ENCODE data around the gene PDE4D. TPM values are rescaled to one million over a fixed set of nuclear protein-coding genes. Genes with fewer than 3 reads are reported as not detected.

Gene PDE4D
- total RNA-seq, 2 experiments from 2014 or later = 0.50 to 0.51 TPM

- Histone ChIP-seq H3K27ac (ENCODE audit: low read depth, low read length, poor library complexity, severe bottlenecking) (no peak overlapping the region), H3K9me3 (ENCODE audit: low read length) (no peaks in the 10 kb centered on the region), H3K79me2 (ENCODE audit: insufficient read depth, low read depth, low read length) (no peaks in the 10 kb centered on the region), H2AFZ (ENCODE audit: low read length) (no peak overlapping the region), H3K36me3 (ENCODE audit: insufficient read depth, low read length) (no peaks in the 10 kb centered on the region), H3K4me2 (ENCODE audit: low read length) (no peak overlapping the region), H3K4me1 (ENCODE audit: insufficient read depth, low read length, poor library complexity, severe bottlenecking) (no peaks in the 10 kb centered on the region), H3K9me2 (ENCODE audit: insufficient read depth, low read length) (no peaks in the 10 kb centered on the region; the same call in 1 of the 2 replicates), H3K4me3 (ENCODE audit: low read depth, low read length, poor library complexity, severe bottlenecking) (no peak overlapping the region), H4K20me1 (ENCODE audit: insufficient read depth, low read length) (no peaks in the 10 kb centered on the region)
- BruUV-seq (replicated peaks) = no TSS peak
- ChIA-PET POLR2A (interaction anchor here (0.6 to 1.1 kb wide), 2 partner anchors 11 to 400 kb away, joined by 3 to 4 read pairs; no protein-coding TSS in a partner anchor), CTCF (ENCODE audit: unreplicated experiment) (no interaction called here)
- DNase-seq (ENCODE audit: low spot score) = no peak
- TF ChIP-seq CTCF (conservative IDR thresholded peaks at IDR 0.05; ENCODE audit: low read length) (no peak), EZH2phosphoT487 (IDR thresholded peaks at IDR 0.05; ENCODE audit: borderline replicate concordance, low read depth, low read length) (no peak)
- intact Hi-C loops (cut with micrococcal nuclease; ENCODE audit: unreplicated experiment) = no loop called here
Observed at GRCh38 chr5:59592101-59592500, 301.4 kb downstream of the PDE4D start.

- H3K79me2 ChIP-seq (ENCODE audit: insufficient read depth, low read depth, low read length) = no peaks in the 10 kb centered on the region
- no peak overlapping the region for H3K27ac ChIP-seq (ENCODE audit: low read depth, low read length, poor library complexity, severe bottlenecking)
- ChIA-PET POLR2A (interaction anchor here (0.6 to 1.1 kb wide), 5 partner anchors 10 to 68 kb away, joined by 3 to 4 read pairs (median 3); no protein-coding TSS in a partner anchor), CTCF (ENCODE audit: unreplicated experiment) (no interaction called here)
- H2AFZ ChIP-seq (ENCODE audit: low read length) = no peak overlapping the region
- H3K4me3 ChIP-seq (ENCODE audit: low read depth, low read length, poor library complexity, severe bottlenecking) = no peak overlapping the region
- no peaks in the 10 kb centered on the region for H3K36me3 ChIP-seq (ENCODE audit: insufficient read depth, low read length)
- no TSS peak for BruUV-seq (replicated peaks)
- no peaks in the 10 kb centered on the region for H3K4me1 ChIP-seq (ENCODE audit: insufficient read depth, low read length, poor library complexity, severe bottlenecking)
- H3K4me2 ChIP-seq (ENCODE audit: low read length) = no peak overlapping the region
- TF ChIP-seq EZH2phosphoT487 (IDR thresholded peaks at IDR 0.05; ENCODE audit: borderline replicate concordance, low read depth, low read length) = no peak
- no peak for TF ChIP-seq CTCF (conservative IDR thresholded peaks at IDR 0.05; ENCODE audit: low read length)
- no peaks in the 10 kb centered on the region for H4K20me1 ChIP-seq (ENCODE audit: insufficient read depth, low read length)
- no peaks in the 10 kb centered on the region; the same call in 1 of the 2 replicates for H3K9me2 ChIP-seq (ENCODE audit: insufficient read depth, low read length)
- DNase-seq (ENCODE audit: low spot score) = no peak
- no peaks in the 10 kb centered on the region for H3K9me3 ChIP-seq (ENCODE audit: low read length)
- intact Hi-C loops (cut with micrococcal nuclease; ENCODE audit: unreplicated experiment) = no loop called here
Observed at GRCh38 chr5:59591162-59591561, 302.4 kb downstream of the PDE4D start.

- Histone ChIP-seq H3K27ac (ENCODE audit: low read depth, low read length, poor library complexity, severe bottlenecking) (no peak overlapping the region), H3K4me3 (ENCODE audit: low read depth, low read length, poor library complexity, severe bottlenecking) (no peak overlapping the region), H2AFZ (ENCODE audit: low read length) (no peak overlapping the region), H3K79me2 (ENCODE audit: insufficient read depth, low read depth, low read length) (no peaks in the 10 kb centered on the region), H3K36me3 (ENCODE audit: insufficient read depth, low read length) (no peaks in the 10 kb centered on the region), H3K4me2 (ENCODE audit: low read length) (no peak overlapping the region), H3K4me1 (ENCODE audit: insufficient read depth, low read length, poor library complexity, severe bottlenecking) (no peaks in the 10 kb centered on the region), H3K9me3 (ENCODE audit: low read length) (no peaks in the 10 kb centered on the region), H4K20me1 (ENCODE audit: insufficient read depth, low read length) (no peaks in the 10 kb centered on the region), H3K9me2 (ENCODE audit: insufficient read depth, low read length) (no peaks in the 10 kb centered on the region; the same call in 1 of the 2 replicates)
- ChIA-PET POLR2A (no interaction called here), CTCF (ENCODE audit: unreplicated experiment) (no interaction called here)
- no peak for TF ChIP-seq CTCF (conservative IDR thresholded peaks at IDR 0.05; ENCODE audit: low read length)
- TF ChIP-seq EZH2phosphoT487 (IDR thresholded peaks at IDR 0.05; ENCODE audit: borderline replicate concordance, low read depth, low read length) = no peak
- no TSS peak for BruUV-seq (replicated peaks)
- no peak for DNase-seq (ENCODE audit: low spot score)
- intact Hi-C loops (cut with micrococcal nuclease; ENCODE audit: unreplicated experiment) = no loop called here
Observed at GRCh38 chr5:59588922-59589321, 304.6 kb downstream of the PDE4D start.
